HUES48 (cell line): ENCODE data around the gene NHLH1.
A peak's percentile ranks its signal among the peaks of the same experiment; 100 is the strongest.
"Not testable (repeated sequence)": the region's sequence is repeated elsewhere in the genome, so short reads cannot be mapped to it uniquely, and the experiment has no call there.

Source experiments
- H3K27ac ChIP-seq: one replicate; pipeline ENCODE4 v1.7.0; 2013; ENCODE audit warnings: low read depth, low read length, inconsistent platforms
- H3K27me3 ChIP-seq: 2 replicates; pipeline ENCODE4 v1.6.1; 2013; ENCODE audit warnings: mild to moderate bottlenecking, low read length; ENCODE audit not compliant: control insufficient read depth, insufficient read depth
- H3K36me3 ChIP-seq: 2 replicates; pipeline ENCODE4 v1.6.1; 2013; ENCODE audit warnings: low read length; ENCODE audit not compliant: control insufficient read depth, insufficient read depth
- H3K4me1 ChIP-seq: 2 replicates; pipeline ENCODE4 v1.6.1; 2013; ENCODE audit warnings: mild to moderate bottlenecking, low read length; ENCODE audit not compliant: control insufficient read depth, insufficient read depth
- H3K4me3 ChIP-seq: 2 replicates; pipeline ENCODE4 v1.5.1; 2013; ENCODE audit warnings: mild to moderate bottlenecking, low read depth, low read length
- H3K9ac ChIP-seq: 2 replicates; pipeline ENCODE4 v1.6.1; 2013; ENCODE audit warnings: mild to moderate bottlenecking, low read depth, low read length, moderate library complexity
- H3K9me3 ChIP-seq: 2 replicates; pipeline ENCODE4 v1.6.1; 2013; ENCODE audit warnings: low read length; ENCODE audit not compliant: control insufficient read depth, insufficient read depth

NHLH1 gene

DNA sequence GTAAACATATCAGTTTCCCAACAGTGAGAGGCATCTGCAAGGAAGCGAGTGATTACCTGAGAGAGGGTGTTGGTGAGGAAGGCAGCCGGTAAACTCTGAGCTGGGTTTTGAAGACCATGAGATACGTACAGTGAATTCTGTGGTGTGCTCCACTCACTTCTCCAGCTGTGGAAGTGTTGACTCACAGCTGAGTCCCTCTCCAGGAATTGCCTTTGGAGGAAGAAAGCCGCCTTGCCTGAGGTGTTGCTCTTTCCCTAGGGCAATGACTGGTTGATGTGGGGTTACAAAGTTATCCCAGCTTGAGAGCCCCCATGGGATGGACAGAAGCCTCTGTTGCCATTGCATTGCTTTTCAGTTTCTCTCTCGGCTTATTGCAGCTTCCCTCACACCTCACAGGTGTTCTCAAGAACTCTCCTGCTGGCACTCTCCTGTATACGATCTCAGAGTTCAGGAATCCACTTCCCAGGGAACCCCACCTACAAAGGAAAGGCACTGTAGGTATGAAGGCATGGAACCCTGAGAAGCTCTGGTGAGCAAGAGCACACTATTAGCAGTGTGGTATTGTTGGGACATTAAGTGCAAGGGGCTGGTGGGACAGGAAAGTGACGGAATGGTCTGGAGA lies 10.8 kb downstream of the NHLH1 start:
- no peaks in the 10 kb centered on the region for H3K27me3 ChIP-seq
- no peak overlapping the region for H3K9ac ChIP-seq
- H3K4me3 ChIP-seq: no peak overlapping the region
- H3K36me3 ChIP-seq: no peaks in the 10 kb centered on the region
- no peaks in the 10 kb centered on the region for H3K9me3 ChIP-seq
- no peak overlapping the region for H3K27ac ChIP-seq
- H3K4me1 ChIP-seq: peaks cover 38% of the 10 kb centered on the region

DNA sequence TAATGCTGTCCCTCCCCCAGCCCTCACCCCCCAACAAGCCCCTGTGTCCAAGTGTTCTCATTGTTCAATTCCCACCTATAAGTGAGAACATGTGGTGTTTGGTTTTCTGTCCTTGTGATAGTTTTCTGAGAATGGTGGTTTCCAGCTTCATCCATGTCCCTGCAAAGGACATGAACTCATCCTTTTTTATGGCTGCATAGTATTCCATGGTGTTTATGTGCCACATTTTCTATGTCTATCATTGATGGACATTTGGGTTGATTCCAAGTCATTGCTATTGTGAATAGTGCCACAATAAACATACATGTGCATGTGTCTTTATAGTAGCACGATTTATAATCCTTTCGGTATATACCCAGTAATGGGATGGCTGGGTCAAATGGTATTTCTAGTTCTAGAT lies 17.9 kb downstream of the NHLH1 start:
- H3K9me3 ChIP-seq, H3K9ac ChIP-seq, H3K27ac ChIP-seq, H3K27me3 ChIP-seq, H3K4me3 ChIP-seq, H3K36me3 ChIP-seq, H3K4me1 ChIP-seq: not testable (repeated sequence)

DNA sequence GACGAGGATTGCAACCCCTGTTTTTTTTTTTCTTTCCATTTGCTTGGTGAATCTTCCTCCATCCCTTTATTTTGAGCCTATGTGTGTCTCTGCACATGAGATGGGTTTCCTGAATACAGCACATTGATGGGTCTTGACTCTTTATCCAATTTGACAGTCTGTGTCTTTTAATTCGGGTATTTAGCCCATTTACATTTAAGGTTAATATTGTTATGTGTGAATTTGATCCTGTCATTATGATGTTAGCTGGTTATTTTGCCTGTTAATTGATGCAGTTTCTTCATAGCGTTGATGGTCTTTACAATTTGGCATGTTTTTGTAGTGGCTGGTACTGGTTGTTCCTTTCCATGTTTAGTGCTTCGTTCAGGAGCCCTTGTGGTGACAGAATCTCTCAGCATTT lies 21.5 kb downstream of the NHLH1 start:
- not testable (repeated sequence) for H3K9me3 ChIP-seq, H3K27me3 ChIP-seq, H3K4me3 ChIP-seq

GRCh38 chr1:160394673-160395072 lies 27.8 kb downstream of the NHLH1 start:
- H3K36me3 ChIP-seq: no peaks in the 10 kb centered on the region
- no peak overlapping the region for H3K9ac ChIP-seq
- no peak overlapping the region for H3K4me3 ChIP-seq
- H3K9me3 ChIP-seq: no peaks in the 10 kb centered on the region
- H3K27ac ChIP-seq: no peak overlapping the region
- peaks cover 12% of the 10 kb centered on the region for H3K4me1 ChIP-seq
- H3K27me3 ChIP-seq: no peaks in the 10 kb centered on the region

More for the DNA sequence above, 21.5 kb downstream of the NHLH1 start:
- not testable (repeated sequence) for H3K4me1 ChIP-seq, H3K9ac ChIP-seq, H3K36me3 ChIP-seq, H3K27ac ChIP-seq

DNA sequence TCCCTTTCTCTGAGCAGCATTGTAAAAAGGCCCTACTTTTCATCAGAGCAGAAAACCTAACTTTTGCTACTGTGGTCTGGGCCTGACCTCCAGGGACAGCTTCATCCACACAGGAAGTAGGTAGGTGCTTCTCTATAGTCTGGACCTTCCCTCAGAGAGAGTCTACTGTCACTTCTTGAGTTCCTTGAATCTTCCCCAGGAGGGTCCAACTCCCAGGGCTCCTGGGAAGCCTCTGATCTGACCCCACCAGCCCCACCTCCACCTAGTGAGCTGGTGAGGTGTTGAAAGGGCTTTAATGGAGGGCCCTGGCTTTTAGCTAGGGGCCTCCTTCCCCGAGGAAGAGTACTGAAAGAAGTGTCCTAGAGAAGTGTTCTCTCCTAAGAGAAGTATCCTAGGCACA lies 30.8 kb downstream of the NHLH1 start:
- Histone ChIP-seq H3K4me1 (peaks cover 25% of the 10 kb centered on the region), H3K27me3 (no peaks in the 10 kb centered on the region), H3K36me3 (no peaks in the 10 kb centered on the region), H3K9me3 (no peaks in the 10 kb centered on the region), H3K4me3 (no peak overlapping the region), H3K27ac (no peak overlapping the region), H3K9ac (no peak overlapping the region)

DNA sequence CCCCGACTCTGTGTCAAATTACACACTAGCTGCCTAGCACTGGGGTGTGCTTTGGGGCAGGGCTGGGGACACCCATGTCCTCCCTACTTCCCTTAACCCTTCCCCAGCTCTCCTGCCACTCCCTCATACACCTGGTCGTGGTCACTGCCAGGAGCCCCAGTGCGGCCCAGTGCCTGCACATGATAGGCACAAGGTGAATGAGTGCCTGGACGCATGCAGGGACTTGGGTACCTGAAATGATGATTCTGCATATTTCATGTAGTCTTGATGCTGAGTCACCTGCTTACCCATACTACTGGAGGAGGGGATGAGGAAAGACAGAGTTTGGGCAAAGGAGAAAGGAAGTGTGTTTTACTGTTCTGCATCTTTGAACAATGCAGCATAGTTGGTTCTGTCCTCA lies 32.0 kb downstream of the NHLH1 start:
- no peak overlapping the region for H3K9ac ChIP-seq
- no peak overlapping the region for H3K27ac ChIP-seq
- no peak overlapping the region for H3K4me3 ChIP-seq
- H3K4me1 ChIP-seq: peaks cover 36% of the 10 kb centered on the region
- no peaks in the 10 kb centered on the region for H3K27me3 ChIP-seq
- no peaks in the 10 kb centered on the region for H3K9me3 ChIP-seq
- H3K36me3 ChIP-seq: no peaks in the 10 kb centered on the region

DNA sequence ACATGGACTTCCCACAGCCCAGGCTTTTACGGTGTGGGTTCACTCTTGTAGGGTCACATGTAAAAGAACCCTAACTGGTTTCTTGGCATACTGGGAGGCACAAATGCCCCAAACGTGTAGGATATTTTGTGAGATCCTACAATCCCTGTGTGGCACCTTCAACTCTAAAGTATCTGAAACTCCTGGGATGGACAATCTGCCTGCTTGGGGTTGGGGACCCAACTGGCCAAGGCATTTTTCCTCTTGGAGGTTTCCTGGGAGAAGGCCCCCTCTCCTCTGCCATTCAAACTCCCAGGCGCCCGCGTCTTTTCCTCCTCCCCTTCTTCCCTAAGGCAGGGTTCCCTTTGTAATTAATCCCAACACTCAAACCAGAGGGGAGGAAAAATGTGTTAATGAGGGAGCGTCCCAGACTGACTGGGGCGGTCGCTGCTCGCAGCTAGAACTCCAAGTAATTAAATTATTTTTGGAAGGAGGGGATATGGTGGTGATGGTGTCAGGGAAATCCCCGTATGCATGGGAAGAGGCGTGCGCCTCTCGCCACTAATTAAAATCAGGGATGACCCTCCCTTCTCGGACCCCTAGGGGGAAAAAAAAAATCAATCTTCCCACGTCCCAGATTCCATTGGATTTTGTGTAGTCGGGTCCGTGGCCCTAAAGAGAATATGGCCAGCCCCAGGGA lies 32.8 kb downstream of the NHLH1 start:
- H3K27me3 ChIP-seq: no peaks in the 10 kb centered on the region
- peaks cover 40% of the 10 kb centered on the region for H3K4me1 ChIP-seq
- H3K9ac ChIP-seq: peak overlapping the region; percentile 72
- peak overlapping the region; percentile 97 for H3K27ac ChIP-seq
- H3K36me3 ChIP-seq: no peaks in the 10 kb centered on the region
- H3K9me3 ChIP-seq: no peaks in the 10 kb centered on the region
- peak overlapping the region; percentile 66 for H3K4me3 ChIP-seq

GRCh38 chr1:160400223-160400645 lies 33.4 kb downstream of the NHLH1 start, which contains the start of gene VANGL2:
TSS of gene VANGL2 (plus strand) at chr1:160400564. CDS start at chr1:160415838, 15,274 bp downstream.
- H3K9ac ChIP-seq: peak within 1 kb of the TSS; percentile 73
- no peaks in the 10 kb centered on the region for H3K27me3 ChIP-seq
- peak within 1 kb of the TSS; percentile 89 for H3K4me3 ChIP-seq
- H3K9me3 ChIP-seq: no peaks in the 10 kb centered on the region
- H3K36me3 ChIP-seq: no peaks in the 10 kb centered on the region
- peak within 1 kb of the TSS; percentile 97 for H3K27ac ChIP-seq
- H3K4me1 ChIP-seq: peaks cover 43% of the 10 kb centered on the region

DNA sequence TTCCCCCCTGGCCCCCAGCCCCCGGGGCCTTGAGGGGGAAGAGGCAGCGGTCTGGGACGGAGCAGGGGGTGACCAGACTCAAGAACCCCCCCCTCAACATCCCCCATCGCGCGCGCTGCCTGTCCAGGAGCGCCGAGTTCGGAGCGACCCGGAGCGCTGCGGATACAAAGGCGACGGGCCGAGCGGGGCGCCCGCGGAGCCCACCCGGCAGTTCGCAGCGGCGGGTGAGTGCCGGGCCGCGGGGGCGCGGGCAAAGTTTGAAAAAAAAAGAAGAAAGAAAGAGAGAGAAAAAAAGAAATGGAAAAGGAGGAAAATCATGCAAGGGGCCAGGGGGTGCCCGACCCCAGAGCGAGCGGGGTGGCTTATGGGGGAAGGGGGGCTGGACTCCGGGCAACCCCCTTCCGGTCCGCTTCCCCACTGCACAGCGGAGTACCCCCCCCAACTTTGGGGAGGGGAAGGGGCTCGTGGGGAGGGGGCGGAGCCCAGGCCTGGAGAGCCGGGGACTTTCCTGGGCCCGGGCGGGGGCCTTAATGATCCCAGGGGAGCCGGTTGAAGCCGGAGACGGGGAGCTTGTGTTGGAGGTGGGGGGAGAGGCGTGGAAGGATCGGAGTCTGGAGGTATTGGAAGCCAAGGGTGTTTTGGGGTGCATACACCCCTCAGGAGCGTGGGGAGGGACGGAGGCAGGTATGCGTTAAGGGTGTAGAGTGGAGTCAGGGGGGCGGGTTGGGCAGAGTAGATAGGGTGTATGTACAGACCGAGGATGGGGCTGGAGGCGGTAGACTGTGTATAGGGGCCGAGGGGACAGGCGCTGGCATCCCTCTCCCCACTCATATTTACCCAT lies 34.0 kb downstream of the NHLH1 start:
- Histone ChIP-seq H3K9me3 (no peaks in the 10 kb centered on the region), H3K4me3 (peak overlapping the region; percentile 89), H3K27ac (peak overlapping the region; percentile 92), H3K9ac (peak overlapping the region; percentile 73), H3K4me1 (peaks cover 44% of the 10 kb centered on the region), H3K27me3 (no peaks in the 10 kb centered on the region), H3K36me3 (no peaks in the 10 kb centered on the region)

GRCh38 chr1:160401487-160401805 lies 34.6 kb downstream of the NHLH1 start:
- no peaks in the 10 kb centered on the region for H3K9me3 ChIP-seq
- H3K9ac ChIP-seq: peak overlapping the region; percentile 55
- H3K36me3 ChIP-seq: no peaks in the 10 kb centered on the region
- H3K27ac ChIP-seq: no peak overlapping the region
- H3K4me1 ChIP-seq: peaks cover 46% of the 10 kb centered on the region
- H3K4me3 ChIP-seq: peak overlapping the region; percentile 89
- H3K27me3 ChIP-seq: no peaks in the 10 kb centered on the region
